ENCODE measurements around the gene POU6F2.
"Not testable (repeated sequence)": the region's sequence is repeated elsewhere in the genome, so short reads cannot be mapped to it uniquely, and the experiment has no call there.

- TF ChIP-seq EZH2 (IDR thresholded peaks at IDR 0.05; ENCODE audit: low read length, missing control alignments); CTCF (conservative IDR thresholded peaks at IDR 0.05 in 1 of 2, IDR thresholded peaks at IDR 0.05 in 1 of 2; ENCODE audit: low read depth in 1 of 2, low read length in 2 of 2): not testable (repeated sequence)
Observed at GRCh38 chr7:39013049-39013939, 35.6 kb downstream of the POU6F2 start.

Data from fibroblast of lung (primary cell).